Caki2 (cell line): ENCODE results near the gene PTPRM. TPM values are rescaled to one million over a fixed set of nuclear protein-coding genes. Genes with fewer than 3 reads are reported as not detected.
A peak's percentile ranks its signal among the peaks of the same experiment; 100 is the strongest.

Experiments used
- DNase-seq: peaks from one replicate; pipeline ENCODE4 v3.0.0-alpha.2; 2015; ENCODE audit warnings: low read depth
- in situ Hi-C: cut with HindIII; loops from 2 replicates; pipeline ENCODE4 v1.10.0; 2016; ENCODE audit warnings: low sequenced_read_pairs, low pct_unique_long_range_greater_than_20kb, mixed read lengths
- total RNA-seq: library from RNA; depleted of rRNA; stranded (reverse); fragments of >200 nt; shearing (Covaris generic); gene quantifications from 2 replicates; pipeline ENCODE4 v1.2.3, GENCODE V29; 2014; ENCODE audit warnings: low replicate concordance

The PTPRM gene
- total RNA-seq, 1 experiment from 2014 or later = 29.1 TPM

DNA sequence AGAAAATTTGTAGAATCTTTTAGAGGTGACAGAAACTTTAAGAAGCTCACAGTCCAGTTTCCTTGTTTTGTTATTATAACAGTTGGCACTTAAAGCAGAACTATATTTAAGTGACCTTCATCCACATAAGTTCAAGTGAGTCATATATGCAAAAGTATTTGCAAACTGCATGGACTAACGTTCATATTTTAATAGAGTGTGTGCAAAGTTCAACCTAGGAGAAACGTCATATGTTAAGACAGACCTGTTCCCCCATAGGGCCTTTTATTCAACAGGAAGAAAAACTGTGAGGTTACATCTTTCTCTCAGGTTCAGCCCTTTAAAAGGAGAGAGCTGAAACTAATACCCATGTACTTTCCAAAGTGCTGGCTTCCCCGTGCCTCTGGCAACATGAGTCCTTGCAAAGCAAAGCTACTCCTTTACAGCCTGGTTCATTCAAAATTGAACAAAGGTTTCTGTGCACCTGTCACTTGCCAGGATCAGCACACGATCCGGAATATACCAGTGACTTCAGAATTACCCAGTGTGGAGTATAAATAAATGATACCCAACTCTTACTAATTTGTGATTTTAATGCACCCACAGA is 762.2 kb downstream of the PTPRM start:
- in situ Hi-C loops = no loop called here
- peak; percentile 16 for DNase-seq

DNA sequence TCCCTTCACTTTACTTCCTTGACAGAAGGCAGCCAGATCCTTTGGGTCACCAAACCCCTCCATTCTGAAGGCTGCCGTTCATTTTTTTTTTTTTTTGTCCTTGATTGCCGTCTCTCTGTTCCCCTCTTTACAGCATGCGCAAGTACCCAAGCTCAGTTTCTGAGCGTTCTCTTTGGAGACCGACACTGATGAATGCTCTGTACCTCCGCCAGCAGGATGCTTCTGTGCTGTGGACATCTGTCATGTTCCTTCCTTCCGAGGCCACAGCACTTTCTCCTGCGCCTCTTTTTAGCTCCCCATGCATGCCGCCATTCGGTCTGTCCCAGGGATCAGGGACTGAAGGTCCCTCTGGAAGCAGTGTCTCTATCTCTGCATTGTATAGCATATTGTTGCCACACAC is 763.5 kb downstream of the PTPRM start:
- no peak for DNase-seq
- in situ Hi-C loops = no loop called here

DNA sequence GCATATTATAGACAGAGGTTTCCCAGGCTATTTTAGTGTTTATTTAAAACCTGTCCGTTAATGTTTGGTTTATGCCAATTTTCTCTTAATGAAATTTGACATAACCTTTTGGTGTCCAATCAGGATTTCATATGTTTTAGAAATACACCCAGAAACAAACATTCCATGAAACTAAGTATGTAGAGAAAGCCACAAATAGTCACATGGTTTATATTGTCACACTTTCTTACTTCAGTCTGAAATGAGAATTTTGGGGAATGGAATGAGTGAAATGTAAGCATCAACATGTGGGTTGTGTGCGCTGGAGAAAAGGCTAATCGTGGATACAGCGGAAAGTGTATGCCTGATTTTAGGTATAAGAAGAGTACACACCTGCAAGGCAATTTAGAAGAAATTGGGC is 765.2 kb downstream of the PTPRM start:
- no peak for DNase-seq
- in situ Hi-C loops = no loop called here

DNA sequence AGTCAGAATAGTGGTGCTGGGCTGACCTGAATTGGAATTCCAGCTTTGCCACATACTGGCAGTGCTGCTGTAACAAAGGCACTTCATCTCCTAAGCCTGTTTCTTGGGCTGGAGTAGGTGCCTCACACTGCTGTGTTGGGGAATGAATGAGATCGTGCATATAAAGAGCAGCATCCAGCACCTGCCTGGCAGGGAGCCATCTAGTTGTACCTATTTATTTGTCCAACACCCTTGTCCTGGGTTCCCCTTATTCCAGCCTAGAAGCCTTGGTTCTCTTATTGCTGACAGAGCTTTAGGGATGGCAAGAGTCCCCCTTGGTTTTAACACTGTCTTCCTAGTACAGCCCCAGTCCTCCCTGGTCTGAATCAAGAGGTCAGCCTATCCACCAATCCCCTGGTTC is 766.8 kb downstream of the PTPRM start:
- in situ Hi-C loops = no loop called here

DNA sequence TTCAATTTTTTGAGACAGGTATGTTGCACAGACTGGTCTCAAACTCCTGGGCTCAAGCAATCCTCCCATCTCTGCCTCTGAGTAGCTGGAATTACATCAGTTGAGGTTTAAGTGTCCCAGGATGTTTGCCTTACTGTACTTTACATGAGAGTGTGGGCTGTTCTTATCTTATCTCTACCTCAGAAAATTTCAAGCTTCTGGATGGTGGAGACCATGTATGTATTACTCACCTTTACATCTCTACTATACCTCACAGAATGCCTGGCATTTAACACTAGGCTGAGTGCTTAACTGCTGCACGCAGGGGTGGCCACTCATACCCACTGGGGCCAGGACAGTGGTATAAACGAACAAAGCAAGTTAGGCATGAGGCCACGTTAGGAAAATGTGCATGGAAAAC is 770.1 kb downstream of the PTPRM start:
- no peak for DNase-seq
- in situ Hi-C loops = no loop called here

More for the DNA sequence above, 766.8 kb downstream of the PTPRM start:
- no peak for DNase-seq

DNA sequence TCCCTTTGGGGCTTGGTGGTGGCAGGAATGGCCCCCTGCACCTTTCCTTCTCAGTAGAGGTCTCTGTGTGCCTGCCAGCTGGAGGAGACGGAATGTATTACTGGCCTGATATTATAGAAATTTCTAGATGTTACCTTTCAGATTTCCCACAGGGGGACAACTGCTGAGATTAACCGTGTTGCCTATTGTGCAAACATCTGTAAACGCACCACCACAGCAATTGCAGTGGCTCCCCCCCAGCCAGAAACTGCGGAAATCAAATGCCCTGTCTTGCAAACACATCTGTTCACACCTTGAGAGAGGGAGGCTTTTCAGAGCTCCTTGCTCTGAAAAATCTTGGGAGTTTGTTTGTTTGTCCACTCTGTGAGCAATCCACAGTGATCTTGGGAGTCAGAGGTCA is 772.1 kb downstream of the PTPRM start:
- in situ Hi-C loops = no loop called here

DNA sequence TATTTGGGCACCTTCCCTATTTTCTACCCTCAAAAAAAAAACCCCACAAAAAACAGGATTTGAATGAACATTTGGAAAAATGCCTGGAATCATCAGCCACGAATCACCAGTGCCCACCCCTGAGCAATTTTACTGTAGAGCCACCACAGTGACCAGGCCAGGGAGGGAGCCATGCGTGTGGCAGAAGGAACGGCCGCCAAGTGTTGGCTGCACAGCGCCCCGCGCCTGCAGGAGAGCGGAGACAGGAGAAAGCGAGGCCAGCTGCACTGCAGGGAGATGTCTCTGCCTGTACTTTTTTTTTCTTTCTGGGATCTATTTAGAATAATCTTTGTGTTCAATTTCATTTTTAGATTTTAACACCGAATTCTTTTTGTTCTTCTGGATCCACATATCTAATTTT is 772.8 kb downstream of the PTPRM start:
- no peak for DNase-seq
- in situ Hi-C loops = no loop called here

More for the DNA sequence above, 772.1 kb downstream of the PTPRM start:
- DNase-seq = no peak

DNA sequence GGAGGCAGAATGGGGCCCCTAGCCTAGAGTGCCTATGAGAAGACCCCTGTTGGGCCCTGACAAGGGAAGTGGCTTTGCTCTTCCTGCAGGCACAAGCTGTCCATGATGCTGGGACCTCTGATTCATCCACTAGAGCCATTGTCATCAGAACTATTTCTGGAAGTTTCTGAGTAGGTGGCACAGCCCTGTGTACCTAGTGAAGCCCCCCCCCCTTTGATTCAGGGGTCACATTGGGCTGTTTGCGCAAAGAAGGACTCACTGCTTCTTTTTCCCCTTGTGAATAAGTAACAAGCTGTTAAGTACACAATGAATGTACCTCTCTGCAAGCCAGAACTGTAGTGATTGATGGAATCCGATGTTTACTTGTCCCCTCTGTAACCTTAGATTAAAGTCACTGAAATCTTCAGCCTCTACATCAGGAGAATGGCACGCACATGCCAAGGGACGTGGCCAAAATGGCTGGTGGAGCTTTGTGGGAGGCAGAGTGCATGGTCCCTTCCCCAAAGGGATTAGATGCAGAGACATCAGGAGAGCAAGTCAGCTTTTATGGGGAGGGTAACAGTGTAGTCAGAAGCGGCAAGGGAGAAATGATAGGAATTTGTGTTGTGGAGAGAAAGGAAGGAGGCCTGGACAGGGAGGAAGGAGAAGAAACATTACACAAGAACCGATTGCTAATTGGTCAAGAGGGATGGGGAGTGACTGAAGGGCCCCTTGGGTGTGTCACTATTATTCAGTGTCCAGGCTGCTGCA is 774.5 kb downstream of the PTPRM start:
- in situ Hi-C loops = no loop called here
- DNase-seq = peak; percentile 93

DNA sequence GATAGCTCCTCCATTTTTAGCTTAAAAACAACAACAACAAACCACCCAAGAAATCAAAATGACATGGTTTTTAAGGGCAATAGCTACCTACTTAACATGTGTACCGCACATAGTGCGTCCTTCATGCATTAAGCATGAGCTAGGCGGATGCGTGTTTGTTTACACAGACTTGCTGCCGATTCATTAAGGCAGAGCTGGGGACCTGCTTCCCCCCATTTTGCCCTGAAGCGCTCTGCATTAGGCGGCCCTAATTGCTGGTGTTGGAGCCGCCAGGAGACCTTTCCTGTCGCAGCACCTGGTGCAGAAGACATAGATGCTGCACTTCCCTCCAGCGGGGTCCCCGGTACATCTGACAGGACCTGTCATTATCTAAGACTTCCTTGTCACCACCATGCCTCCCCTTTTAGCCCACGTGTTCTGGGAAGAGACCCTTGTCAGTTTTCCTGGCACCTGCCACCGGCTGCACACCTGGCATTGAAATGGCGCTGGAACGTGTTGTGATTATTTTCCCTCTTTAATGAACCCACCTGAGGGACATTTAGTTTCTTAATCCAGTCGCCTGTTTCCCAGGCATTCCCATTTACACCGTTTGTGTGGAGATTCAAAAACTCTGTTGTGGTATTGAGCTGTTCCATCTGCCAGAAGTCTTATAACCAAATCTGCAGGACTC is 781.1 kb downstream of the PTPRM start:
- in situ Hi-C loops = no loop called here
- DNase-seq = no peak

DNA sequence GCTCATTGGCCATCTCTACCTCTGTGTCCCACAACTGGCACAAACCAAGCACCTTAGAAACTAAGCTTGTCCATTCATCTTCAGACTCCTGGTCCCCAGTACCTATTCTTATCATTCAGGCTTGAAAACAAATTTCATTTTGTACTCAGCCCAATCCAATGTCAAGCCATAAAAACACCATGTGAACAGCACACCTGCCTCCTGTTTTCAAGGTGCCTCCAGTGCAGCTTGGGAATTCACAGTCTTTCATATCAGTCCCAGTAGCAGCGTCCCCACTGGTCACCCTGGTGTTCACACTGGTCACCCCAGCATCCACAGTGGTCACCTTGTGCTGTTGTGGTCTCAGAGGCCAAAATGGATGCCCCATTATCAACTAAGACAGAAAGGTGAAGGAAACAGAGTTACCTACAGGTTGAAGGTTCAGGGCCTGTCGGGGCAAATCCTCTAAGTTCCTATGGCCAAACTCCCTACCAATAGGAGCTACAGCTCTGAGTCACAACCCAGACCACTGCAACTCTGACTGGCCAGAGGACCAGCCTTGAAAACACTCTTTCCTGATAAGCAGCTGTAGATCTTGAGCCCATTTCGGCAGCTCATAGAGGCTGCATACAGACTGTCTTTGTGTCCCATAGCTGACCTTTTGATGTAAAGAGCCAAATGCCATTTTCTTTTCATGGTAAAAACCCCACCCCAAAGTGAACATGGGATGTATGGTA is 782.6 kb downstream of the PTPRM start:
- DNase-seq = no peak
- in situ Hi-C loops = no loop called here

DNA sequence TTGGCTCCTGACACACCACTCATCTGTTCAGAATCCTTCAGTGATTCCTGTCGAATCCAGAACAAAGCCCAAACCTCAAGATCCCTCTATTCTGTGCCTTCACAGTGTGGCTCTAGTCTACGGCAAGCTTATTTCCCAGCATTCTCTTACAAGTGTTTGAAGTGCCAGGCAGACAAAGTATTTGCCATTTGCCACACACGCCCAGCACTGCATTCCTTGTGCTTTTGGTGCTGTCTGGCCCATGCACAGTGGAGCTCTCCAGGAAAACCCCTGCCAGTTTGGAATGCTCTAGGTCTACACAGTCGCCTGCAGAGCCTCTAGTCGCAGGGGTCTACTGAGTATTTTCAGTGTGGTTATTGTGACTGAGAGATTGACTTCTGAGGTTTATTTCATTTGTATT is 783.5 kb downstream of the PTPRM start:
- in situ Hi-C loops = no loop called here

DNA sequence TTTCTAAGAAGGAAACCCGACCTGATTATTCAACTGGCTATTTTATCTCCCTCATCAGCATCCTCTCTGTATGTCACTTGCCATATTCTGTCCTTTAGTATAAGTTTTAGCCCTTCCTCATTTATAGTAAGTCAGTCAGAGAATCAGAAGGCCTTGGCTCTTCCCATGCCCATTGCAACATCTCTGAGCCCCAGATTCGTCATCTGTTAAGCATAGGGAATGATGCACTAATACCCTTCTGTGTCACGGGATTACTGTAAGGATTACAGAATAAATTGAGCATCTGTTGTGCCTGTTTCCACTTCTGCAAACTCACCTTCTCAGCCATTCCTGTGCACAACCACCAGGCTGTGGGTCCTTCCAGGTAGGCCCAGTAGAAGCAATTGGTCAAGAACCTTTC is 784.0 kb downstream of the PTPRM start:
- no peak for DNase-seq
- in situ Hi-C loops = no loop called here

More for the DNA sequence above, 783.5 kb downstream of the PTPRM start:
- no peak for DNase-seq

DNA sequence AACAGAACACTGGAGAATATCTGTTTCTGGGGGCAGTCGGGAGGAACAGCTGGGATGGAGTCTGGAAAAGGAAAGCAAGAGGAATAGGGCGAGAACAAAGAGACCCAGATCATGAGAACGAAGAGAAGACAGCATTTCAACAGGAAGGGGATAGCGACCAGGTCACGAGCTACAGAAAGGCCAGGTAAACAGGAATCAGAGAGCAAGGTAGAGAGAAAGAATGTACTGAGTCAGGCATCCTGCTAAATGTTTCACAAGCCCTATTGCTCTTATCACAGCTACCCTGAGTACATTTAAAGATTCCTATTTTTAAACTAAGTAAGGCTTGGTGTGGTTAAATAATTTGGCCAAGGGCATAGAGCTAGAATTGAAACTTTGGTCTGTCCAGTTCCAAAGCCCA is 787.2 kb downstream of the PTPRM start:
- DNase-seq = no peak
- in situ Hi-C loops = no loop called here

DNA sequence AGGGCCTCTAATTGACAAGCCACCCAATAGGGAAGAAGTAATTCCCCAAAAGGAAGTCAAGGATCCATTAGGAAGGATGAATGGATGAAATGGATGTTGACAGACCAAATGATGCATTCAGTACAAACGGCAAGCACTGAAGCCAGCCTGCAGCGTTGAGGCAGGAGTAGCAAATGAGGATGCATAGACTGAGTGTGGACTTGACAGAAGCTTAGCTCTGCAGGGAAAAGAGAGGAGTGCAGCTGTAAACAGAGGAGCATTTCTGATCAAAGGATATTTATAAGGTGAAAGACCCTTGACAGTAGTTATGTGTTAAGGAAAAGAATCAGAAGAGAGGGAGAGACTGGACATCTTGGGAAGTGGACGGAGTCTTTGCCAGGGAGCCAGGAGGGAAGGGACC is 788.9 kb downstream of the PTPRM start:
- in situ Hi-C loops = no loop called here
- no peak for DNase-seq

DNA sequence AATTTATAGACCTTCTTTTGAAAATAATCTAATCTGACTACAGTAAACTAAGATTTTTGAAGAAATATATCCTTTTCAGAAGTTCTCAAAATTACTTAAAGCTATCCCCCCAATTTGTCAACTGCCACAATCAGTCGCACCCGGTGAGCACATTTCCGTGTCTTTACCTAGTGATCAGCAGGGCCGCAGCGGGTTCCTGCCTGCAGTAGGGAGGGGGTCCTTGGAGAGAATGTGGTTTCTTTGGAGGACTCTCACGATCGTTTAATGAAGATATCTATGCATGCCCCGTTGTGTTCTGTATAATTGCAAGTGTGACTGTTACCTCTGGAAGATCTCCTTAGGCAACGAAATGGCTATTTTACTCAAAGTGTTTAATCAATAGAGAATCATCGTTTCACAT is 790.2 kb downstream of the PTPRM start:
- no peak for DNase-seq
- in situ Hi-C loops = no loop called here

DNA sequence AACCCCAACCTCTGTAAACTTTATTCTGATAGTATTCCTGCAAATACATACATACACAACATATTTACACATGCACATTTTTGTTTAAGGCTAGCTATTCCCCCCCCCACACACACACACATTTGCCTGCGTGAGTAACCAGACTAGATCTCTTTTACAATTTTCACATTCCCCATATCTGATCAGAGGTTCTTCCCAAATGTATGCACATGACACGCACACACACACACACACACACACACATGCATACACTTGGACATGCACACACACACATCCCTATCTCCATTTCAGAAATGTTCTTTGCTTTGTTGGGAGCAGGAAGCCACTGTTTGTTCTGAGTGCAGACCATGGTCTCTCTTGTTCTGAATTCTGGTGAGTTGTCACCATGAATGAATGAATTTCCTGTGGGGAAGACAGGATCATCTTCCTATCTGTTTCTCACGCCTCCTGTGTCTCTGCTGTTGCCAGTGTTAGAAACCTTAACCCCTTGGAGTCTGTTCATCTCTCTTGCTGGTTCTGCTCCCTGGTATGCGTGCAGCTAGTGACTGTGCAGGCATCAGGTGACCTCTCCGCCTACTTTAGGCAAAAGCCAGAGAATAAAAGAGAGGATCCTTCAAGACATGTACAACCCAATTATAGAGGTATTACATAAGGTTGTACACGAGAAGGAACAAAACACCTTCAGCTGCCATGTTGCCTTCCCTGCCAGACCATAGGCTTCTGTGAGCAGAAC is 791.1 kb downstream of the PTPRM start:
- DNase-seq = no peak
- in situ Hi-C loops = no loop called here

DNA sequence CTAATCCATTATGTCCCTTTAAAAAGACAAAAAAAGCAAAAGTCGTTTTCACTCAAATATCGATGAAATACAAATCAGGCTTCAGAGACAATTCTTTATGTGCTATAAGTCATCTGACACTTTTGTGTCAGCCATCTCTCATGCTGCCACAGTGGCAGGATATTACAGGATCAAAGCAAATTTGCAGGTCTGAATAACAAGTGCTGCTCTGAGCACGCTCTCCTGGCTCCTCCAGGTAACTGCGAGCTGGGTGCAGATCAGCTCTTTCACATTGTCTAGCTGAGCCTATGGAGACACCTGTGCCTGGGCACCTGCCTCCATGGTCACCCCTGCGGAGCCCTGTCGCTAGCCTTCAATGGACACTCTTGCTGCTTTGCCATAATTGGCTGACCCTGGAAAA is 792.0 kb downstream of the PTPRM start:
- DNase-seq = no peak
- in situ Hi-C loops = no loop called here

DNA sequence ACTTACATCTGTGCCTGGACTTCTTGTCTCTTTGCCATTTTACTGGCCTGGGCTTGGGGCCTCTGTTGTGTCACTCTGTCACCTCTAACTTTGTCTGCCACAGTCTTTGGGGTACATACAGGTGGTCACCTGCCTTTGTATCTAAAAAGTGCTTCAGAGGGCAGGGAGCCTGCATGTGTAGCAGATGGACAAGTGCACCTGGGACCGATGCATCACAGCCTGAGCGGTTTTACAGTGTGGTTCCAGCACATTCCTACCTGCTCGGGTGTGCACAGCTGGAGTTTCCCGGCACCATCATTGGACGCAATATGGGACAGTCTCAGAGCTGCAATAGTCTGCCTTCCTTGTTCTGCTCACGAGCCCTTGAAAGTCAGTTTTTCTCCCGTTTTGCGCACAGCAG is 792.4 kb downstream of the PTPRM start:
- DNase-seq = no peak
- in situ Hi-C loops = no loop called here
